Keratinocyte (primary cell): ENCODE measurements around the gene FBXO42.

ENCODE experiments used
- EZH2 ChIP-seq: IDR thresholded peaks from one replicate; pipeline ENCODE4 v1.6.1; 2012; ENCODE audit warnings: inconsistent platforms, mild to moderate bottlenecking, low read length, moderate library complexity
- TF ChIP-seq, protein P1 (sequence below), 3 experiments: IDR thresholded peaks in 1 of 3; conservative IDR thresholded peaks in 1 of 3; optimal IDR thresholded peaks in 1 of 3; 2 replicates in 2 of 3; 3 replicates in 1 of 3; pipeline versions ENCODE3 to v1.5.1; 2011; ENCODE audit warnings: low read length in 3 of 3, mild to moderate bottlenecking in 3 of 3, moderate library complexity in 2 of 3, control low read depth in 1 of 3, inconsistent platforms in 1 of 3; ENCODE audit not compliant: insufficient read depth in 2 of 3; ENCODE audit errors: extremely low read depth in 1 of 3

DNA sequence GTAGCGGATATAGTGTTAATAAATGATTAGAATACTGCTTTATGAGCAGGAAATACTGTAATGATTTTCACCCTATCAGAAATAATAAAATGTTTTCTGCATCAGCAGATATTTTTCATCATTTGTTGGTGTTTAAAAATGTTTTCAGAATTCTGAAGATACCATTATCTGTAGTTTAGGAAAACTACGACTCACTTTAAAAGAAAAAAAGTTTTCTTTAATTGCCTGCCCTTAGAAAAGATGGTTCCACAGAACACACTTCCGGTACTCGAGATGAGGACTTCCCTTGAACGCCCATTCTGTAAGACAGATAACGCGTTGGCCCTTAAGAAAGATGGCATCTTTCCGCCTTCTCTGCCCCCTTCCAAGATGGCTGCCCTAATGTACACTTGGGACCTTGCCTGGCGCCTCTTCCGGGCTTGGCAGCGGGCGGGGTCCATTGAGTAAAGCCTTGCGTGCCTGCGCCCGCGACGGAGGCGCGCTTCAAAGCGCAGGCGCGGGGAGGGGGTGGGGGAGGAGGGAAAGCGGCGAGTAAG is 14.5 kb upstream of the FBXO42 start, which contains the start of gene SZRD1:
- TF ChIP-seq, protein P1, sequence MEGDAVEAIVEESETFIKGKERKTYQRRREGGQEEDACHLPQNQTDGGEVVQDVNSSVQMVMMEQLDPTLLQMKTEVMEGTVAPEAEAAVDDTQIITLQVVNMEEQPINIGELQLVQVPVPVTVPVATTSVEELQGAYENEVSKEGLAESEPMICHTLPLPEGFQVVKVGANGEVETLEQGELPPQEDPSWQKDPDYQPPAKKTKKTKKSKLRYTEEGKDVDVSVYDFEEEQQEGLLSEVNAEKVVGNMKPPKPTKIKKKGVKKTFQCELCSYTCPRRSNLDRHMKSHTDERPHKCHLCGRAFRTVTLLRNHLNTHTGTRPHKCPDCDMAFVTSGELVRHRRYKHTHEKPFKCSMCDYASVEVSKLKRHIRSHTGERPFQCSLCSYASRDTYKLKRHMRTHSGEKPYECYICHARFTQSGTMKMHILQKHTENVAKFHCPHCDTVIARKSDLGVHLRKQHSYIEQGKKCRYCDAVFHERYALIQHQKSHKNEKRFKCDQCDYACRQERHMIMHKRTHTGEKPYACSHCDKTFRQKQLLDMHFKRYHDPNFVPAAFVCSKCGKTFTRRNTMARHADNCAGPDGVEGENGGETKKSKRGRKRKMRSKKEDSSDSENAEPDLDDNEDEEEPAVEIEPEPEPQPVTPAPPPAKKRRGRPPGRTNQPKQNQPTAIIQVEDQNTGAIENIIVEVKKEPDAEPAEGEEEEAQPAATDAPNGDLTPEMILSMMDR (optimal IDR thresholded peaks at IDR 0.05 in 1 of 3, IDR thresholded peaks at IDR 0.05 in 1 of 3, conservative IDR thresholded peaks at IDR 0.05 in 1 of 3; ENCODE audit: extremely low read depth in 1 of 3, insufficient read depth in 2 of 3, low read length in 3 of 3) = no peak
- TF ChIP-seq EZH2 = no peak
